ENCODE data around the gene LIAS.
"Not testable (repeated sequence)": the region's sequence is repeated elsewhere in the genome, so short reads cannot be mapped to it uniquely, and the experiment has no call there.

LIAS gene

DNA sequence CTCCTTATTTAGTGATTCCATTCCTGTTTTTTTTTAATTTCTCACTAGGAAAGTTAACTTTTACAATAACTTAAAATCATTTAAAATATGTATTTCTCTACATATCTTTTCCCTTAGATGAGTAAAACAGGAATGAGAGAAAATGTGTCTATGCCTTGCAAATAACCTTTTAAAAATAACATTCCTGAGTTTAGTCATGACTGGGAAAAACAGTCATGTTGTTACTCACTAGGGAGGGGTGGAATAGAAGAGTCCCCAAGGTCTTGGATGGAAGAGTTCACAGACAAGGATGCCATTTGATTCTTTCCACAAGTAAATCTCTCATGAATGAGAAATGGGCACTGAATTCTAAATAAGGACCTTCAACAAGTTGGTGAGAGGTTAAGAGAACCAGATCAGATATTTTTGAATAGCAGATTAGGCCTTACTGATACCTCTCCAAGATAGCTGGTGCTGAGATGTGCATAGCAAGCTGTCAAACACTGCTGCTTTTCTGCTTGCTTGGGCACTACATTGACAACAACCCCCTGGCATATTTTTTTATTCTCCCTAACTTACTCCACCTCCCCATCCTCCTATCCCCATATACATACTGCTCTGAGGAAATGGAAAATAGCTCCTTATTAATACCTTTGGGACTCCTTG, 43.3 kb downstream of the LIAS start:
- no peaks in the 10 kb centered on the region for H3K9me3 ChIP-seq (ENCODE audit: insufficient read depth, low read length)
- H3K27me3 ChIP-seq (ENCODE audit: insufficient read depth, insufficient read length): no peaks in the 10 kb centered on the region
- DNase-seq (ENCODE audit: low read depth, low spot score): no peak
- no peak overlapping the region for H3K4me3 ChIP-seq (ENCODE audit: insufficient read length, low read depth)
- TF ChIP-seq SUZ12 (IDR thresholded peaks at IDR 0.05; ENCODE audit: extremely low read depth, insufficient read depth, insufficient read length): no peak
- no peak for TF ChIP-seq YY1 (IDR thresholded peaks at IDR 0.05; ENCODE audit: insufficient read depth, insufficient read length)
- TF ChIP-seq ZNF274 (IDR thresholded peaks at IDR 0.05; ENCODE audit: low read depth, low read length): no peak
- H3K4me1 ChIP-seq (ENCODE audit: insufficient read depth, insufficient read length): no peaks in the 10 kb centered on the region
- H3K9ac ChIP-seq (ENCODE audit: insufficient read length, low read depth): no peak overlapping the region
- peaks cover 61% of the 10 kb centered on the region for H3K36me3 ChIP-seq (ENCODE audit: insufficient read depth, insufficient read length, low read length)

DNA sequence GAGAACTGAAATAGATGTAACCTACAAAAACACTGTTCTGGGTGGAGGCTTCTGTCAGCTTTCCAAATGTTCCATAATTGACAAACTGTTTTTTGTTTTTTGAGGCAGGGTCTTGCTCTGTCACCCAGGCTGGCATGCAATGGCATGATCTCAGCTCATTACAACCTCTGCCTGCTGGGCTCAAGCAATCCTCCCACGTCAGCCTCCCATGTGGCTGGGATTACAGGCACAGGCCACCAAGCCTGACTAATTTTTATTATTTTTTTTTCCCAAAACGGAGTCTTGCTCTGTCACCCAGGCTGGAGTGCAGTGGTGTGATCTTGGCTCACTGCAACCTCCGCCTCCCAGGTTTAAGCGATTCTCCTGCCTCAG, 43.8 kb downstream of the LIAS start:
- not testable (repeated sequence) for H3K4me3 ChIP-seq (ENCODE audit: insufficient read length, low read depth); H3K9me3 ChIP-seq (ENCODE audit: insufficient read depth, low read length); H3K4me1 ChIP-seq (ENCODE audit: insufficient read depth, insufficient read length); DNase-seq (ENCODE audit: low read depth, low spot score); H3K9ac ChIP-seq (ENCODE audit: insufficient read length, low read depth); H3K27me3 ChIP-seq (ENCODE audit: insufficient read depth, insufficient read length)
- H3K36me3 ChIP-seq (ENCODE audit: insufficient read depth, insufficient read length, low read length): peaks cover 66% of the 10 kb centered on the region

DNA sequence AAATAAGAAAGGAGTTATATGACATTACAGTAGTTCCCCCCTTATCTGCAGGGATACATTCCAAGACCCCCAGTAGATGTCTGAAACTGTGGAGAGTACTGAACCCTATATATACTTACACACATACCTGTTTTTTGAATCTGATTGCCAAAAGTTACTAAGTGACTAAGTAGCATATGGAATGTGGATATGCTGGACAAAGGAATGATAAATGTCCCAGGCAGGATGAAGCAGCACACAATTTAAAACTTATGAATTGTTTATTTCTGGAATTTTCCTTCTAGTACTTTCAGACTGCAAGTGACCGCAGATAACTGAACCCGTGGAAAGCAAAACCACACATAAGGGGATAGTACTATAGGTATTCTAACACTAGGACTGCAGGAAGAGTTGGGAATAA, 45.7 kb downstream of the LIAS start:
- Histone ChIP-seq H3K4me3 (ENCODE audit: insufficient read length, low read depth) (no peak overlapping the region), H3K9me3 (ENCODE audit: insufficient read depth, low read length) (no peaks in the 10 kb centered on the region), H3K36me3 (ENCODE audit: insufficient read depth, insufficient read length, low read length) (peaks cover 71% of the 10 kb centered on the region), H3K9ac (ENCODE audit: insufficient read length, low read depth) (no peak overlapping the region), H3K27me3 (ENCODE audit: insufficient read depth, insufficient read length) (no peaks in the 10 kb centered on the region), H3K4me1 (ENCODE audit: insufficient read depth, insufficient read length) (no peaks in the 10 kb centered on the region)
- no peak for DNase-seq (ENCODE audit: low read depth, low spot score)
- TF ChIP-seq YY1 (IDR thresholded peaks at IDR 0.05; ENCODE audit: insufficient read depth, insufficient read length): no peak
- TF ChIP-seq ZNF274 (IDR thresholded peaks at IDR 0.05; ENCODE audit: low read depth, low read length): no peak
- no peak for TF ChIP-seq SUZ12 (IDR thresholded peaks at IDR 0.05; ENCODE audit: extremely low read depth, insufficient read depth, insufficient read length)

DNA sequence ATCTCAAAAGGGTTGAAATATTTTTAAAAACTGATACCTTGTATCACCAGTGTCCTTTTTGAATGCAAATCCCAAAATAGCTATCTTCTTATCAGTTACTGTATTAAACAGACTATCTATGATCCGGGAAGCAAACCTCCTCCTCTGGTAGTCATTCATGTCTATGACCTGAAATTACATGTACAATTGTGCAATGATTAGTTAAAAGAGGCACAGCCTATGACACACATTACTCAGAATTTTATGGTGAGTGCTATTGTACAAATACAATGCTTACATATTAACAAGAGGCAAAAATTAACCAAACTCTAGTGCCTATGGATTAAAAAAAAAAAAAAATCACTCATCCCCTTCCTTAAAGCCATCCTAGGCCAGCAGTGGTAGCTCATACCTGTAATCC, 46.7 kb downstream of the LIAS start:
- TF ChIP-seq SUZ12 (IDR thresholded peaks at IDR 0.05; ENCODE audit: extremely low read depth, insufficient read depth, insufficient read length) (no peak), ZNF274 (IDR thresholded peaks at IDR 0.05; ENCODE audit: low read depth, low read length) (no peak), YY1 (IDR thresholded peaks at IDR 0.05; ENCODE audit: insufficient read depth, insufficient read length) (no peak)
- no peak for DNase-seq (ENCODE audit: low read depth, low spot score)
- no peak overlapping the region for H3K4me3 ChIP-seq (ENCODE audit: insufficient read length, low read depth)
- peaks cover 80% of the 10 kb centered on the region for H3K36me3 ChIP-seq (ENCODE audit: insufficient read depth, insufficient read length, low read length)
- no peaks in the 10 kb centered on the region for H3K9me3 ChIP-seq (ENCODE audit: insufficient read depth, low read length)
- no peaks in the 10 kb centered on the region for H3K4me1 ChIP-seq (ENCODE audit: insufficient read depth, insufficient read length)
- no peak overlapping the region for H3K9ac ChIP-seq (ENCODE audit: insufficient read length, low read depth)
- no peaks in the 10 kb centered on the region for H3K27me3 ChIP-seq (ENCODE audit: insufficient read depth, insufficient read length)

- TF ChIP-seq ZNF274 (IDR thresholded peaks at IDR 0.05; ENCODE audit: low read depth, low read length): no peak
- no peak for TF ChIP-seq SUZ12 (IDR thresholded peaks at IDR 0.05; ENCODE audit: extremely low read depth, insufficient read depth, insufficient read length)
- no peak for TF ChIP-seq YY1 (IDR thresholded peaks at IDR 0.05; ENCODE audit: insufficient read depth, insufficient read length)
- no peak overlapping the region for H3K4me3 ChIP-seq (ENCODE audit: insufficient read length, low read depth)
- H3K4me1 ChIP-seq (ENCODE audit: insufficient read depth, insufficient read length): no peaks in the 10 kb centered on the region
- peaks cover 81% of the 10 kb centered on the region for H3K36me3 ChIP-seq (ENCODE audit: insufficient read depth, insufficient read length, low read length)
- no peak for DNase-seq (ENCODE audit: low read depth, low spot score)
- no peaks in the 10 kb centered on the region for H3K27me3 ChIP-seq (ENCODE audit: insufficient read depth, insufficient read length)
- H3K9me3 ChIP-seq (ENCODE audit: insufficient read depth, low read length): no peaks in the 10 kb centered on the region
- no peak overlapping the region for H3K9ac ChIP-seq (ENCODE audit: insufficient read length, low read depth)
These were observed 51.6 kb downstream of the LIAS start for GRCh38 chr4:39510348-39510929.

DNA sequence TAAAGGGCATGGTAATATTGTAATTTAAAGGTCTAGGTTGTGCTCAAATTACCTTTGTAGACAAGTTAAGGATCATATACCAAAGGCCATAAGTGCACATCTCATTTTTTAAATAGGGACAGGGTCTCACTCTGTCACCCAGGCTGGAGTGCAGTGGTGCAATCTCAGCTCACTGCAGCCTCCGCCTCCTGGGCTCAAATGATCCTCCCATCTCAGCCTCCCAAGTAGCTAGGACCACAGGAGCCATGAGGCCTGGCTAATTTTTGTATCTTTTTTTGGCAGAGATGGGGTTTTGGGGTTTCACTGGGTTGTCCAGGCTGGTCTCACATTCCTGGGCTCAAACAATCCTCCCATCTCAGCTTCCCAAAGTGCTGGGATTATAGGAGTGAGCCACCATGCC, 55.4 kb downstream of the LIAS start:
- not testable (repeated sequence) for H3K4me3 ChIP-seq (ENCODE audit: insufficient read length, low read depth)

DNA sequence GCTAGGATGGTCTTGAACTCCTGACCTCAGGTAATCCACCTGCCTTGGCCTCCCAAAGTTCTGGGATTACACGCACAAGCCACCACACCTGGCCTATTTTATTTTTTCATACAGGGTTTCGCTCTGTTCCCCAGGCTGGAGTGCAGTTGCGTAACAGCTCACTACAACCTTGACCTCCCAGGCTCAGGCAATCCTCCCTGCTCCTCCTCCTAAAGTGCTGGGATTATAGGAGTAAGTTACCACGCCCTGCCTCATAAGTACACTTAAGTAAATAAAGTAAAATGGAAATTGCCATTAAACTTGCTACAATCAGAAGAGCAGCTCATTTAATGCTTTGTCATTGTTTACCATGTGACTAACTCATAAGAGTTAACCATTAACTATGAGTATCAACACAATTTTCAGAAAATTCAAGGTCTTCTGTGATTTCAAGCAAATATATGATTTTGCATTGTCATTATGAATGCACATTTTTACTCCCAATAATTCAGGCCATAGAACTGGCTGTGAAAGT, 56.1 kb downstream of the LIAS start:
- TF ChIP-seq ZNF274 (IDR thresholded peaks at IDR 0.05; ENCODE audit: low read depth, low read length) (no peak), YY1 (IDR thresholded peaks at IDR 0.05; ENCODE audit: insufficient read depth, insufficient read length) (no peak), SUZ12 (IDR thresholded peaks at IDR 0.05; ENCODE audit: extremely low read depth, insufficient read depth, insufficient read length) (no peak)
- H3K9ac ChIP-seq (ENCODE audit: insufficient read length, low read depth): no peak overlapping the region
- H3K36me3 ChIP-seq (ENCODE audit: insufficient read depth, insufficient read length, low read length): peaks cover 65% of the 10 kb centered on the region

More for the DNA sequence above, 55.4 kb downstream of the LIAS start:
- not testable (repeated sequence) for H3K9me3 ChIP-seq (ENCODE audit: insufficient read depth, low read length); H3K4me1 ChIP-seq (ENCODE audit: insufficient read depth, insufficient read length); DNase-seq (ENCODE audit: low read depth, low spot score); H3K27me3 ChIP-seq (ENCODE audit: insufficient read depth, insufficient read length); H3K9ac ChIP-seq (ENCODE audit: insufficient read length, low read depth)
- peaks cover 67% of the 10 kb centered on the region for H3K36me3 ChIP-seq (ENCODE audit: insufficient read depth, insufficient read length, low read length)

DNA sequence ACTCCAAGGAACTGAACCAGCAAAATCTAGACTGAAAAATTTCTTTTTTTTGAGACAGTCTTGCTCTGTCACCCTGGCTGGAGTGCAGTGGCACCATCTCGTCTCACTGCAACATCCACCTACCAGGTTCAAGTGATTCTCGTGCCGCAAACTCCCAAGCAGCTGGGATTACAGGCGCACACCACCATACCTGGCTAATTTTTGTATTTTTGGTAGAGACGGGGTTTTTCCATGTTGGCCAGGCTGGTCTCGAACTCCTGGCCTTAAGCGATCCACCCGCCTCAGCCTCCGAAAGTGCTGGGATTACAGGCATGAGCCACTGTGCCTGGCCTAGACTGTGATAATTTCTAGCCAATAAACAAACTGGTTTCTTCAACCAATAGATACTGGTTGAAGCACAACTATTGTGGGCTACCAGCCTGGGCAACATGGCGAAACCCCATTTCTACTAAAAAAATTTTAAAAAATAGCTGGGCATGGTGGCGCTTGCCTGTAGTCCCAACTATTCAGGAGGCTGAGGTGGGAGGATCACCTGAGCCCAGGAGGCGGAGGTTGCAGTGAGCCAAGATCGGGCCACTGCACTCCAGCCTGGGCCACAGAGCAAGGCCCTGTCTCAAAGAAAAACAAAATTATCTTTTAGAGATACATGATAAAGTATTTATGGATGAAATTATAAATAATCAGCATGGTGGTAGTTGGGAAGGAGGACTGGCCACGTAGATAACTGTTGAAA, 57.0 kb downstream of the LIAS start:
- peaks cover 58% of the 10 kb centered on the region for H3K36me3 ChIP-seq (ENCODE audit: insufficient read depth, insufficient read length, low read length)
- not testable (repeated sequence) for DNase-seq (ENCODE audit: low read depth, low spot score); H3K9ac ChIP-seq (ENCODE audit: insufficient read length, low read depth); H3K27me3 ChIP-seq (ENCODE audit: insufficient read depth, insufficient read length); H3K4me3 ChIP-seq (ENCODE audit: insufficient read length, low read depth); H3K4me1 ChIP-seq (ENCODE audit: insufficient read depth, insufficient read length); H3K9me3 ChIP-seq (ENCODE audit: insufficient read depth, low read length)

More for the DNA sequence above, 56.1 kb downstream of the LIAS start:
- Histone ChIP-seq H3K4me3 (ENCODE audit: insufficient read length, low read depth) (no peak overlapping the region), H3K27me3 (ENCODE audit: insufficient read depth, insufficient read length) (no peaks in the 10 kb centered on the region), H3K9me3 (ENCODE audit: insufficient read depth, low read length) (no peaks in the 10 kb centered on the region), H3K4me1 (ENCODE audit: insufficient read depth, insufficient read length) (no peaks in the 10 kb centered on the region)
- no peak for DNase-seq (ENCODE audit: low read depth, low spot score)
